Measurements from ENCODE around the gene POLG. TPM values are rescaled to one million over a fixed set of nuclear protein-coding genes. Genes with fewer than 3 reads are reported as not detected.

Gene POLG
- total and polyA plus RNA-seq, 5 donors from 2014 or later, result 31.2 to 157 (median 35.2) TPM

GRCh38 chr15:89316504-89316903 lies 18.1 kb downstream of the POLG start:
- Histone ChIP-seq H3K9me3 (ENCODE audit: control insufficient read depth in 2 of 2, low read length in 2 of 2) (no peaks in the 10 kb centered on the region), H3K27ac (ENCODE audit: insufficient read depth, low read length, poor library complexity, severe bottlenecking) (no peak overlapping the region), H3K4me3 (ENCODE audit: low read depth, low read length) (no peak overlapping the region), H3K36me3 (ENCODE audit: control insufficient read depth, insufficient read depth, low read length) (peaks cover 78% of the 10 kb centered on the region), H3K4me1 (ENCODE audit: control insufficient read depth, insufficient read depth, low read length, poor library complexity, severe bottlenecking) (no peaks in the 10 kb centered on the region), H3K27me3 (ENCODE audit: control insufficient read depth, insufficient read depth, low read length) (no peaks in the 10 kb centered on the region)
- Mint-ChIP-seq H3K36me3 (peaks cover 56% of the 10 kb centered on the region), H3K4me3 (no peak overlapping the region), H3K27ac (no peak overlapping the region), H3K4me1 (peaks cover 0 to 28% (median 15%) of the 10 kb centered on the region in 4 donors), H3K27me3 (no peaks in the 10 kb centered on the region), H3K9me3 (no peaks in the 10 kb centered on the region)
- ATAC-seq (ENCODE audit: low read depth in 2 of 2) (no peak), DNase-seq (no peak)

DNA sequence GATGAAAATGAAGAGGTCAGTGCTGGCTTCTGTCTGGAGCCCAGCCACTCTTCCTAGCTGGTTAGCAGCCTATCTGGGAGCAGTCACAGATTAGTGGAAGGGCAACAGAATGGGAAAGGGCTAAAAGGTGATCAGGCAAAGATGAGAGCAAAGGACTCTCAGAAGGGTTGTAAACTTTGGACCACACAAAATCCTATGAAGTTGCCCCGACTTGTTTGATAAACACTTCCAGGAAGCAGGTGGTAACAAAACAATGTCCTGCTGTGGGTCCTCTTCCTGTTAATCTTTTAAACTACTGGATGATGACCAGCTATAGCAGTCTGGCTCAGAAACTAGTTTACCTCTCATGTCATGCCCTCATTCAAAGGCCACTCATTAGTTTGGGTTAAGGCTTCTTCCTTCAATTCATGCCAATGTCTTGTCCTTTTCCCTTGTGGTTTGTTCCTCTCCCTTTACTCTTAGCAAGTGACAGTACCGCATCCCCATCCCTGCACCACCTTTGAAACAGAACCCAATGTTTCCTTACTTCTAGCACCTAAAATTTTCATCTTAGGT lies 19.2 kb downstream of the POLG start:
- Mint-ChIP-seq H3K4me3 (peak overlapping the region in 1 of 4 donors; percentile 6), H3K27ac (peak overlapping the region; percentile 34 to 75 (median 70)), H3K27me3 (no peaks in the 10 kb centered on the region), H3K4me1 (peaks cover 0 to 26% (median 15%) of the 10 kb centered on the region in 4 donors), H3K9me3 (no peaks in the 10 kb centered on the region), H3K36me3 (peaks cover 54% of the 10 kb centered on the region)
- Histone ChIP-seq H3K4me3 (ENCODE audit: low read depth, low read length) (no peak overlapping the region), H3K9me3 (ENCODE audit: control insufficient read depth in 2 of 2, low read length in 2 of 2) (no peaks in the 10 kb centered on the region), H3K4me1 (ENCODE audit: control insufficient read depth, insufficient read depth, low read length, poor library complexity, severe bottlenecking) (no peaks in the 10 kb centered on the region), H3K27ac (ENCODE audit: insufficient read depth, low read length, poor library complexity, severe bottlenecking) (no peak overlapping the region), H3K36me3 (ENCODE audit: control insufficient read depth, insufficient read depth, low read length) (peaks cover 67% of the 10 kb centered on the region), H3K27me3 (ENCODE audit: control insufficient read depth, insufficient read depth, low read length) (no peaks in the 10 kb centered on the region)
- ATAC-seq (ENCODE audit: low read depth in 2 of 2), result no peak
- DNase-seq, result no peak

- no peaks in the 10 kb centered on the region for H3K9me3 ChIP-seq (ENCODE audit: control insufficient read depth in 2 of 2, low read length in 2 of 2)
- H3K36me3 Mint-ChIP-seq, result peaks cover 24% of the 10 kb centered on the region
- no peak overlapping the region for H3K27ac ChIP-seq (ENCODE audit: insufficient read depth, low read length, poor library complexity, severe bottlenecking)
- no peaks in the 10 kb centered on the region for H3K4me1 ChIP-seq (ENCODE audit: control insufficient read depth, insufficient read depth, low read length, poor library complexity, severe bottlenecking)
- peaks cover 16% of the 10 kb centered on the region for H3K36me3 ChIP-seq (ENCODE audit: control insufficient read depth, insufficient read depth, low read length)
- peak overlapping the region in 1 of 3 donors; percentile 50 for H3K27ac Mint-ChIP-seq
- no peak for DNase-seq
- no peak overlapping the region for H3K4me3 ChIP-seq (ENCODE audit: low read depth, low read length)
- no peaks in the 10 kb centered on the region for H3K27me3 Mint-ChIP-seq
- no peaks in the 10 kb centered on the region for H3K27me3 ChIP-seq (ENCODE audit: control insufficient read depth, insufficient read depth, low read length)
- H3K4me3 Mint-ChIP-seq, result no peak overlapping the region
- no peak for ATAC-seq (ENCODE audit: low read depth in 2 of 2)
- H3K4me1 Mint-ChIP-seq, result peaks cover 0 to 11% (median 7%) of the 10 kb centered on the region in 4 donors
- no peaks in the 10 kb centered on the region for H3K9me3 Mint-ChIP-seq
Observed at GRCh38 chr15:89309993-89310392, 24.6 kb downstream of the POLG start.

GRCh38 chr15:89308236-89308635 lies 26.4 kb downstream of the POLG start:
- Mint-ChIP-seq H3K9me3 (no peaks in the 10 kb centered on the region), H3K4me3 (no peak overlapping the region), H3K36me3 (peaks cover 31% of the 10 kb centered on the region), H3K27me3 (no peaks in the 10 kb centered on the region), H3K27ac (no peak overlapping the region), H3K4me1 (peaks cover 0 to 11% (median 2%) of the 10 kb centered on the region in 4 donors)
- H3K27me3 ChIP-seq (ENCODE audit: control insufficient read depth, insufficient read depth, low read length), result no peaks in the 10 kb centered on the region
- DNase-seq (no peak), ATAC-seq (ENCODE audit: low read depth in 2 of 2) (no peak)
- H3K4me1 ChIP-seq (ENCODE audit: control insufficient read depth, insufficient read depth, low read length, poor library complexity, severe bottlenecking), result no peaks in the 10 kb centered on the region
- H3K36me3 ChIP-seq (ENCODE audit: control insufficient read depth, insufficient read depth, low read length), result peaks cover 6% of the 10 kb centered on the region
- H3K4me3 ChIP-seq (ENCODE audit: low read depth, low read length), result no peak overlapping the region
- no peaks in the 10 kb centered on the region for H3K9me3 ChIP-seq (ENCODE audit: control insufficient read depth in 2 of 2, low read length in 2 of 2)
- no peak overlapping the region for H3K27ac ChIP-seq (ENCODE audit: insufficient read depth, low read length, poor library complexity, severe bottlenecking)

DNA sequence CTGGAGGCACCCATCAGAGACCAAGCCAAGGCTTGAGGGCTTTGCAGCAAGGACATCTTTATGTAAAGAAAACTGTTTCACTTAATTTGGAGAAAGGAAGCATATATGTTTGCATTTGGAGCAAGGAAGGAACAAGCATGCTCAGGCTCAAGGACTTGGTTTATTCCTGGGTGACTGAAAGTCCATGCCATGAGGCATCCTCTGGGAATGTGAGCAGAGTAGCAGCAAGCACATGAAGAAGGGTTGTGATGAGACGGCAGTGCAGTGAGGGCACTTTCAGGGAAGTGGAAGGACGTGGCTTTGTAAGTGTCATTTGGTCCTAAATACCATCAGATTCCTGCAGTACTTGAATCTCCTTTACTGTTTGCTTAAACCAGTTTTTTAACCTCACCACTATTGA lies 26.8 kb downstream of the POLG start:
- no peak for ATAC-seq (ENCODE audit: low read depth in 2 of 2)

DNA sequence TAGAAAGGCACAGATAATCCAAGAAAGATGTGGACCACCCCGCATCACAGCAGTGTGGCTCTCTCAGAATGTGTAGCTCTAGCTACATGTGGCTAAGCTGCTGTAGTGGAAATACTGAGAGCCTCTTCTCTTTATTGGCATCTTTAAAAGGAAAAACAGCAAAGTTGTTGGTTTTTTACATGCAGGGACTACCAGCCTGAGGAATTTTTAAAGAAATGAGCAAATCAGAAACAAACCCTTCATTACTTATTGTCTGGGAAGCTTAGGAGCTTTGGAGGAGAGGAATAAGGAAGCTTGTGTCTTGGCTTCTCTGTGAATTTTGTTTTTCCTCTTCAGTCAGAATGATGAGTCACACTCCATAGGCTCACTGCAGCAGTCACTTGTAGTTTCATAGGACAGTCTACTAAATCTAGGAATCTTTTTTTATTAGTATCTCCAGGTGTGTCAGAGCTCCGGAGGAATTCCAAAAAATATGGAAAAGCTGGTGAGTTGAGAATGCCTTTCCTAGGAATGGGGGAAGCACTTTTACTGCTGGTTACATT lies 27.5 kb downstream of the POLG start:
- H3K36me3 ChIP-seq (ENCODE audit: control insufficient read depth, insufficient read depth, low read length), result peaks cover 3% of the 10 kb centered on the region
- ATAC-seq (ENCODE audit: low read depth in 2 of 2), result no peak
- Mint-ChIP-seq H3K27me3 (no peaks in the 10 kb centered on the region), H3K9me3 (no peaks in the 10 kb centered on the region), H3K4me1 (peaks cover 0 to 11% (median 4%) of the 10 kb centered on the region in 4 donors), H3K27ac (no peak overlapping the region), H3K4me3 (no peak overlapping the region), H3K36me3 (peaks cover 30% of the 10 kb centered on the region)
- H3K9me3 ChIP-seq (ENCODE audit: control insufficient read depth in 2 of 2, low read length in 2 of 2), result no peaks in the 10 kb centered on the region
- no peak for DNase-seq
- no peak overlapping the region for H3K4me3 ChIP-seq (ENCODE audit: low read depth, low read length)
- no peaks in the 10 kb centered on the region for H3K4me1 ChIP-seq (ENCODE audit: control insufficient read depth, insufficient read depth, low read length, poor library complexity, severe bottlenecking)
- no peak overlapping the region for H3K27ac ChIP-seq (ENCODE audit: insufficient read depth, low read length, poor library complexity, severe bottlenecking)
- no peaks in the 10 kb centered on the region for H3K27me3 ChIP-seq (ENCODE audit: control insufficient read depth, insufficient read depth, low read length)

More for the DNA sequence above, 26.8 kb downstream of the POLG start:
- H3K36me3 Mint-ChIP-seq, result peaks cover 31% of the 10 kb centered on the region
- H3K27ac Mint-ChIP-seq, result peak overlapping the region in 1 of 3 donors; percentile 20
- DNase-seq, result no peak
- H3K4me1 ChIP-seq (ENCODE audit: control insufficient read depth, insufficient read depth, low read length, poor library complexity, severe bottlenecking), result no peaks in the 10 kb centered on the region
- no peak overlapping the region for H3K4me3 ChIP-seq (ENCODE audit: low read depth, low read length)
- H3K4me3 Mint-ChIP-seq, result no peak overlapping the region
- peaks cover 0 to 11% (median 4%) of the 10 kb centered on the region in 4 donors for H3K4me1 Mint-ChIP-seq
- H3K27me3 Mint-ChIP-seq, result no peaks in the 10 kb centered on the region
- no peaks in the 10 kb centered on the region for H3K27me3 ChIP-seq (ENCODE audit: control insufficient read depth, insufficient read depth, low read length)
- H3K27ac ChIP-seq (ENCODE audit: insufficient read depth, low read length, poor library complexity, severe bottlenecking), result no peak overlapping the region
- peaks cover 3% of the 10 kb centered on the region for H3K36me3 ChIP-seq (ENCODE audit: control insufficient read depth, insufficient read depth, low read length)
- no peaks in the 10 kb centered on the region for H3K9me3 Mint-ChIP-seq
- no peaks in the 10 kb centered on the region for H3K9me3 ChIP-seq (ENCODE audit: control insufficient read depth in 2 of 2, low read length in 2 of 2)

- no peak overlapping the region for H3K27ac ChIP-seq (ENCODE audit: insufficient read depth, low read length, poor library complexity, severe bottlenecking)
- H3K4me1 Mint-ChIP-seq, result peaks cover 6 to 18% (median 8%) of the 10 kb centered on the region in 4 donors
- no peaks in the 10 kb centered on the region for H3K27me3 ChIP-seq (ENCODE audit: control insufficient read depth, insufficient read depth, low read length)
- no peaks in the 10 kb centered on the region for H3K27me3 Mint-ChIP-seq
- DNase-seq (no peak), ATAC-seq (ENCODE audit: low read depth in 2 of 2) (no peak)
- no peaks in the 10 kb centered on the region for H3K9me3 ChIP-seq (ENCODE audit: control insufficient read depth in 2 of 2, low read length in 2 of 2)
- no peaks in the 10 kb centered on the region for H3K9me3 Mint-ChIP-seq
- H3K4me3 ChIP-seq (ENCODE audit: low read depth, low read length), result no peak overlapping the region
- H3K36me3 Mint-ChIP-seq, result peaks cover 29% of the 10 kb centered on the region
- H3K4me1 ChIP-seq (ENCODE audit: control insufficient read depth, insufficient read depth, low read length, poor library complexity, severe bottlenecking), result peaks cover 4% of the 10 kb centered on the region
- no peak overlapping the region for H3K4me3 Mint-ChIP-seq
- peak overlapping the region in 1 of 3 donors; percentile 77 for H3K27ac Mint-ChIP-seq
- H3K36me3 ChIP-seq (ENCODE audit: control insufficient read depth, insufficient read depth, low read length), result peaks cover 5% of the 10 kb centered on the region
Observed at GRCh38 chr15:89305395-89305794, 29.2 kb downstream of the POLG start.

DNA sequence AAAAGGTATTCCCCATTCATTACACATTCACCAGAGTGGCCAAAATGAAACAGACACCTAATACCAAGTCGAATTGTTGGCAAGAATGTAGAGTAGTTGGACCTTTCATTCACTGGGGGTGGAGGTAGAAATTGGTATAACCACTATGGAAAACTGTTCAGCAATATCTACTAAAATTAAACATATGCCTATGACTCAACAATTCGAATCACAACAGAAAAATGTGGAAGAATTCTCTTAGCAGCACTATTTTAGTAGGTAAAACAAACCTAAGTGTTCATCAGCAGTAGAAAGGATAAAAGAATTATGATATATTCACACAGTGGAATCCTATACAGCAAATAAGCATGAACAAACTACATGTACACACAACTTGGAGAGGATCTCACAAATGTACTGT lies 30.6 kb downstream of the POLG start:
- no peaks in the 10 kb centered on the region for H3K9me3 ChIP-seq (ENCODE audit: control insufficient read depth in 2 of 2, low read length in 2 of 2)
- Mint-ChIP-seq H3K4me3 (no peak overlapping the region), H3K27ac (peak overlapping the region in 1 of 3 donors; percentile 78), H3K9me3 (peaks cover 0 to 2% (median 0%) of the 10 kb centered on the region in 7 donors), H3K36me3 (peaks cover 29% of the 10 kb centered on the region), H3K27me3 (no peaks in the 10 kb centered on the region), H3K4me1 (peaks cover 4 to 27% (median 10%) of the 10 kb centered on the region in 4 donors)
- H3K27me3 ChIP-seq (ENCODE audit: control insufficient read depth, insufficient read depth, low read length), result no peaks in the 10 kb centered on the region
- no peak overlapping the region for H3K4me3 ChIP-seq (ENCODE audit: low read depth, low read length)
- DNase-seq, result no peak
- peaks cover 4% of the 10 kb centered on the region for H3K4me1 ChIP-seq (ENCODE audit: control insufficient read depth, insufficient read depth, low read length, poor library complexity, severe bottlenecking)
- peaks cover 5% of the 10 kb centered on the region for H3K36me3 ChIP-seq (ENCODE audit: control insufficient read depth, insufficient read depth, low read length)
- no peak overlapping the region for H3K27ac ChIP-seq (ENCODE audit: insufficient read depth, low read length, poor library complexity, severe bottlenecking)
- ATAC-seq (ENCODE audit: low read depth in 2 of 2), result no peak

Measured in CD4-positive, CD25-positive, alpha-beta regulatory T cell (primary cell).